Adrenal gland (tissue), 12 donors: Measurements from ENCODE around the gene SP100. TPM values are rescaled to one million over a fixed set of nuclear protein-coding genes. Genes with fewer than 3 reads are reported as not detected.

Experiments
- DNase-seq, 7 donors: peaks; one replicate each; pipeline ENCODE4 v3.0.0-alpha.2; 2019 to 2020
- H3K27ac ChIP-seq, 5 donors: fragments of 200-600 bp; sonication (generic) in 4 of 5; 1 replicate in 3 of 5; 2 replicates in 2 of 5; pipeline versions ENCODE4 v1.5.1 to v1.8.0; 2016 to 2020; ENCODE audit warnings: mild to moderate bottlenecking in 1 of 5
- H3K27me3 ChIP-seq: fragments of 200-600 bp; 2 replicates; pipeline ENCODE4 v1.8.0; 2021
- H3K36me3 ChIP-seq, 2 donors: fragments of 200-600 bp; replicated peaks in 1 of 2; 1 replicate in 1 of 2; 2 replicates in 1 of 2; pipeline versions ENCODE4 v1.5.1 to v1.8.0; 2018 to 2022
- H3K4me1 ChIP-seq, 2 donors: fragments of 200-600 bp; replicated peaks in 1 of 2; 1 replicate in 1 of 2; 2 replicates in 1 of 2; pipeline versions ENCODE4 v1.5.1 to v1.8.0; 2018 to 2021
- H3K4me3 ChIP-seq, 4 donors: fragments of 200-600 bp; sonication (generic) in 3 of 4; one replicate each; pipeline ENCODE4 v1.5.1; 2016 to 2018
- H3K9me3 ChIP-seq, 3 donors: fragments of 200-600 bp; sonication (generic) in 1 of 3; replicated peaks in 1 of 3; 1 replicate in 2 of 3; 2 replicates in 1 of 3; pipeline versions ENCODE4 v1.5.1 to v1.8.0; 2016 to 2021
- POLR2A ChIP-seq, 2 donors: fragments of 450-650 bp; IDR thresholded peaks; one replicate each; pipeline ENCODE4 v1.6.1; 2017; ENCODE audit warnings: antibody characterized with exemption in 2 of 2, mild to moderate bottlenecking in 2 of 2, moderate library complexity in 1 of 2
- whole genome bisulfite sequencing, 4 donors: extraction: QIAGEN DNeasy Blood & Tissue Kit in 2 of 4; methylation state at CpG; one replicate each; pipeline versions ENCODE4 v1.1.5 to v1.1.7; 2013 to 2017; 5-methylcytosine and 5-hydroxymethylcytosine counted together
- intact Hi-C, 2 donors: fragments of 100-400 bp; cut with DNase I; formaldehyde crosslinking; loops; one replicate each; pipeline versions ENCODE4 v1.14.1 to v1.15.0; 2022 to 2023
- polyA plus RNA-seq, 3 donors: library from polyadenylated mRNA; stranded (reverse); fragments of 200-250 nt in 2 of 3; fragments of 350-450 nt in 1 of 3; fragmentation: Illumina TruSeq in 1 of 3; extraction: RNeasy Lipid Tissue Mini Kit (QIAGEN cat#74804) in 1 of 3; gene quantifications; one replicate each; pipeline ENCODE4 v1.2.3, GENCODE V29; 2013 to 2014
- total RNA-seq, 9 donors: library from RNA; depleted of rRNA in 4 of 9; stranded (reverse); fragments of >200 nt in 4 of 9; fragments of 120-200 nt in 1 of 9; fragmentation: NEBNext Ultra II Directional in 1 of 9; extraction: Animal tissue kit (Norgen Biotek cat#: 25700) in 1 of 9; gene quantifications; one replicate each; pipeline versions ENCODE4 v1.1.0 to v1.2.4, GENCODE V29; 2013 to 2023
- TF ChIP-seq, protein P1 (sequence below), 6 experiments: fragments of 450-650 bp in 4 of 6; fragments of 200-600 bp in 2 of 6; sonication (generic) in 1 of 6; IDR thresholded peaks; 1 replicate in 5 of 6; 2 replicates in 1 of 6; pipeline versions ENCODE4 v1.5.1 to v1.8.0; 2016 to 2021; ENCODE audit warnings: antibody characterized with exemption in 6 of 6, mild to moderate bottlenecking in 2 of 6, moderate library complexity in 1 of 6
- donor health status: healthy with polysubstance abuse.
- donor health status: Bipolar disorder and iron deficiency.
- donor health status: DM: yes; HTN: yes; CAD: no.
- donor health status: DM: no; HTN: no; CAD: no.
- donor health status: DM: no; HTN: no; CAD: no.
- donor health status: DM: yes; HTN: yes; CAD: no.

The SP100 gene
- total and polyA plus RNA-seq, 12 donors: 59.2 to 147 (median 99.9) TPM

DNA sequence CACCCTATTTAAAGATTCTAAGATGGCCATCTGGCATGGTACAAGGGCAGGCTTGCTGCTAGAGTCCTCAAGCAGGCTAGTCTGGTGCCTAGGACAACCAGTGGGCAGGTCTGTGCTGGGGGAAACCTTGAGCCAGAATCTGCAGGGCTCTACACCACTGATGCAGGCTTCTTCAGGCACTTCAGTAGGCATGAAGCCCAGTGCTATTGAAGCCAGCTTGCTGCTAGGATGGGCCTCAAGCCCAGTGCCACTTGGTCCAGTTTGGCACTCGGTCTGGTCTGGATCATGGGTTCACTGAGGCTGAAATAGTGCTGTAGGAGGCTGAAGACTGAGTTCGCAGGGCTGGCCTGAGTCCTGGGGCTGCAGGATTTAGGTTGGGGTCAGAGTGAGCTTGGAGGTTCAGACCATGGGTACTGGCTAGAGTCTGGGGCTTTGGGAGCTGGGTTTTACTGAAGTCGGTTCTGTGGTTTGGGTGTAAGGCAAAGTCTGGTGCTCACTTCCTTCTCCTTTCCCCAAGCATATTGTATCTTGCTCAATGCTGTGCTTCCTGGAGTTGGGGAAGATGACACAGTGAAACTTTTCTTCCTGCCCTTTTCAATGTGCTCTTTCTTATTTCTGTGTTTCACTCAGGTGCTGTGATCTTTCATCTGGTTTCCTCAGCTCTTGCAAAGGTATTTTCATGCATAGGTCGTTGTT is 41.2 kb downstream of the SP100 start:
- Histone ChIP-seq H3K4me1 (peaks cover 0 to 7% of the 10 kb centered on the region in 2 donors), H3K27ac (peak overlapping the region in 2 of 5 donors; percentile 28 to 63), H3K9me3 (no peaks in the 10 kb centered on the region), H3K4me3 (no peak overlapping the region), H3K36me3 (peaks cover 0 to 20% of the 10 kb centered on the region in 2 donors), H3K27me3 (no peaks in the 10 kb centered on the region)
- WGBS, 4 donors: 55 to 81% (median 65%) methylated on average over 1 to 4 of the region's 4 CpGs
- peak in 2 of 7 donors; percentile 13 to 22 for DNase-seq
- intact Hi-C loops: no loop called here
- TF ChIP-seq, protein P1, sequence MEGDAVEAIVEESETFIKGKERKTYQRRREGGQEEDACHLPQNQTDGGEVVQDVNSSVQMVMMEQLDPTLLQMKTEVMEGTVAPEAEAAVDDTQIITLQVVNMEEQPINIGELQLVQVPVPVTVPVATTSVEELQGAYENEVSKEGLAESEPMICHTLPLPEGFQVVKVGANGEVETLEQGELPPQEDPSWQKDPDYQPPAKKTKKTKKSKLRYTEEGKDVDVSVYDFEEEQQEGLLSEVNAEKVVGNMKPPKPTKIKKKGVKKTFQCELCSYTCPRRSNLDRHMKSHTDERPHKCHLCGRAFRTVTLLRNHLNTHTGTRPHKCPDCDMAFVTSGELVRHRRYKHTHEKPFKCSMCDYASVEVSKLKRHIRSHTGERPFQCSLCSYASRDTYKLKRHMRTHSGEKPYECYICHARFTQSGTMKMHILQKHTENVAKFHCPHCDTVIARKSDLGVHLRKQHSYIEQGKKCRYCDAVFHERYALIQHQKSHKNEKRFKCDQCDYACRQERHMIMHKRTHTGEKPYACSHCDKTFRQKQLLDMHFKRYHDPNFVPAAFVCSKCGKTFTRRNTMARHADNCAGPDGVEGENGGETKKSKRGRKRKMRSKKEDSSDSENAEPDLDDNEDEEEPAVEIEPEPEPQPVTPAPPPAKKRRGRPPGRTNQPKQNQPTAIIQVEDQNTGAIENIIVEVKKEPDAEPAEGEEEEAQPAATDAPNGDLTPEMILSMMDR (IDR thresholded peaks at IDR 0.05): no peak
- no peak for TF ChIP-seq POLR2A (IDR thresholded peaks at IDR 0.05)

DNA sequence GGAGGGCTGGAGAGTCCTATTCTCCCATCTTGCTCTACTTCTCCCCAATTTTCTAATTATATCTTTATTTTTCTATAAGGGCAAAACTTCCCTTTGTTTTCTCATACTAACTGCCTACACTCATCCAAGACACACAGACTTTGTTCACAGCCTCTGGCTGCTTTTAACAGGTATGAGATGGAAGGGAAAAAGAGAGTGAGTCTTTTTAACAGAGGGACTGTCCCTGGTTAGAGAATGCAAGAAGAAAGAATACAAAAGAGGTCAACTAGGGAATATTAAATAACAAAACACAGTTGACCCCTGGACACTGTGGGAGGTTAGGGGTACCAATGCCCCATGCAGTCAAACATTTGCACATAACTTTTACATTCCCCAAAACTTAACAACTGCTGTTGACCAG is 41.8 kb downstream of the SP100 start:
- H3K27ac ChIP-seq: peak overlapping the region in 1 of 5 donors; percentile 4
- DNase-seq: no peak
- peaks cover 0 to 7% of the 10 kb centered on the region in 2 donors for H3K4me1 ChIP-seq
- H3K36me3 ChIP-seq: peaks cover 0 to 26% of the 10 kb centered on the region in 2 donors
- no peaks in the 10 kb centered on the region for H3K9me3 ChIP-seq
- H3K27me3 ChIP-seq: no peaks in the 10 kb centered on the region
- no peak for TF ChIP-seq POLR2A (IDR thresholded peaks at IDR 0.05)
- TF ChIP-seq, protein P1 (IDR thresholded peaks at IDR 0.05): no peak
- H3K4me3 ChIP-seq: no peak overlapping the region
- intact Hi-C loops: no loop called here

DNA sequence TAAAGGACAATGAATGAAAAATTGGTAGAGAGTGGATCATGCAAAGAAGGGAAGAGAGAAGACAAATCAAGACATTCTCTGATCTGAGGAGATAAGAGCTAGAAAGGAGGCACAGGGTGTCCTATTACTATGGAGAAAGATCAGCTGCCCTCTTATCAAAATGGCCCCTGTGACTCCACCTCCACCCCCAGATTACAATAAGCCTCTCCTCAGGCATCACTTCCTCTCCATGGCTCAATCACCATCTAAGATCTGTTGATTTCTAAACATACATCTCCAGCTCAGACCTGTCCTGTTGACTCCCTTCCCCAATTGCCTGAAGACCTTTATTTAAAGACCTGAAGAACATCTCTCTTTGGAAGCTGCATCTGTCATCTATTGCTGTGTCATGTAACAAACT is 43.2 kb downstream of the SP100 start:
- no peak overlapping the region for H3K4me3 ChIP-seq
- H3K36me3 ChIP-seq: peaks cover 0 to 38% of the 10 kb centered on the region in 2 donors
- H3K4me1 ChIP-seq: peaks cover 0 to 7% of the 10 kb centered on the region in 2 donors
- peak overlapping the region in 1 of 5 donors; percentile 12 for H3K27ac ChIP-seq
- H3K27me3 ChIP-seq: no peaks in the 10 kb centered on the region
- no peak for TF ChIP-seq POLR2A (IDR thresholded peaks at IDR 0.05)
- TF ChIP-seq, protein P1 (IDR thresholded peaks at IDR 0.05): no peak
- DNase-seq: no peak
- intact Hi-C loops: no loop called here
- no peaks in the 10 kb centered on the region for H3K9me3 ChIP-seq

DNA sequence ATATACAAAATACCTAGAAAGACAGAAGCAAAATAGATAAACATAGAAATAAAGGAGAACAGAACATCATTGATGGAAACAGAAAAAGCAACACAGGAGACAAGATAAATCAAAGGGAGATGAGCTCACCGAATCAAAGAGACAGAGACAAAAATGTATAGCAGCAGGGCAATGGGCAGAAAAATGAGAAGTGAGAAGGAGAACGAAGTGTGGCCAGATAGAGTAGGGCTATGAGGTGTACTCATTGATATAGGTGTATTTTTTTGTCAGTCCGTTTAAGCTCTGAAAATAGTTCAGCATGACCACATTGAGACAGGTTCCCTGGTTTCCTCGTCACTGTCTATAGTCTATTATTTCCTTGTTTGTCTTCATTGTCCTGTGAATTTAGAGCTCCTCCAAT is 55.1 kb downstream of the SP100 start:
- Histone ChIP-seq H3K9me3 (no peaks in the 10 kb centered on the region), H3K4me3 (no peak overlapping the region), H3K27ac (no peak overlapping the region), H3K36me3 (peaks cover 0 to 50% of the 10 kb centered on the region in 2 donors), H3K27me3 (no peaks in the 10 kb centered on the region), H3K4me1 (no peaks in the 10 kb centered on the region)
- intact Hi-C loops: no loop called here
- no peak for DNase-seq
- TF ChIP-seq, protein P1 (IDR thresholded peaks at IDR 0.05): no peak
- no peak for TF ChIP-seq POLR2A (IDR thresholded peaks at IDR 0.05)
- WGBS, 4 donors: 83 to 91% (median 89%) methylated on average over 4 of the region's 4 CpGs
